Measurements from ENCODE around the gene DNMT1.

DNA sequence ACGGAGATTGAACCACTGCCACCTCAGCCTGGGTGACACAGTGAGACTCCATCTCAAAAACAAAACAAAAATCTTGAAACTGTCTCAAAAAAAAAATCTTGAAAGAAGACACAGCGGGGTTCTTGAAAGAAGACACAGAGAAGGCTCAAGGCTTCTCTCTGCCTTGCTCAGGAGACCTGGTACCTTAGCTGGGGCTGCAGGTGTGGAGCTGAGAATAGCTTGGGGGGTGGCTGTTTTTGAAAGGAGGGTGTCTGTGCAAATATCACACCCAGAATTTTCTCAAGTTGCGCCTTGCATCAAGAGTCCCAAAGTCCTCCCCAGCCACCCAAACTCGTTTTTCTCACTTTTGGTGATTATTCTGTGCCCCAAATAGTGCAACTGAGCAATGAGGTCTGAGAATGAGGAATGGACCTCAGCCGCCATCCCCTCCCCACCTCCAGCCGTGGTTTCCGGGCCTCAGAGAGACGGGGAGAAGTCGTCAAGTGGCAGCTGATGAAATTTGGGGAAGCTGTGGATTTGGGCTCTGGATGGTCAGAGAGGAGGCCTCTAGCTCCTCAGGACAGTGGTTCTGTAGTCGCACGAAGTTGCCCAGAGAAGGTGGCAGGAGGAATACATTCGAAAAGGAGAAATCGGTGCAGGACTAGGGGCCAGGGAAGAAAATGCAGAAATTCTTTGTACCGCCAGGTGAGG lies 27.6 kb upstream of the DNMT1 start:
- TF ChIP-seq TAF1 (IDR thresholded peaks at IDR 0.05; ENCODE audit: low read depth) (no peak), MAX (IDR thresholded peaks at IDR 0.05) (no peak), RAD21 (IDR thresholded peaks at IDR 0.05; ENCODE audit: low read depth) (no peak), TCF12 (IDR thresholded peaks at IDR 0.05; ENCODE audit: low read depth) (no peak), CEBPB (IDR thresholded peaks at IDR 0.05) (no peak), FOXM1 (IDR thresholded peaks at IDR 0.05; ENCODE audit: borderline replicate concordance, low read depth) (no peak), EP300 (IDR thresholded peaks at IDR 0.05; ENCODE audit: borderline replicate concordance) (no peak)
- TF ChIP-seq, protein P1, sequence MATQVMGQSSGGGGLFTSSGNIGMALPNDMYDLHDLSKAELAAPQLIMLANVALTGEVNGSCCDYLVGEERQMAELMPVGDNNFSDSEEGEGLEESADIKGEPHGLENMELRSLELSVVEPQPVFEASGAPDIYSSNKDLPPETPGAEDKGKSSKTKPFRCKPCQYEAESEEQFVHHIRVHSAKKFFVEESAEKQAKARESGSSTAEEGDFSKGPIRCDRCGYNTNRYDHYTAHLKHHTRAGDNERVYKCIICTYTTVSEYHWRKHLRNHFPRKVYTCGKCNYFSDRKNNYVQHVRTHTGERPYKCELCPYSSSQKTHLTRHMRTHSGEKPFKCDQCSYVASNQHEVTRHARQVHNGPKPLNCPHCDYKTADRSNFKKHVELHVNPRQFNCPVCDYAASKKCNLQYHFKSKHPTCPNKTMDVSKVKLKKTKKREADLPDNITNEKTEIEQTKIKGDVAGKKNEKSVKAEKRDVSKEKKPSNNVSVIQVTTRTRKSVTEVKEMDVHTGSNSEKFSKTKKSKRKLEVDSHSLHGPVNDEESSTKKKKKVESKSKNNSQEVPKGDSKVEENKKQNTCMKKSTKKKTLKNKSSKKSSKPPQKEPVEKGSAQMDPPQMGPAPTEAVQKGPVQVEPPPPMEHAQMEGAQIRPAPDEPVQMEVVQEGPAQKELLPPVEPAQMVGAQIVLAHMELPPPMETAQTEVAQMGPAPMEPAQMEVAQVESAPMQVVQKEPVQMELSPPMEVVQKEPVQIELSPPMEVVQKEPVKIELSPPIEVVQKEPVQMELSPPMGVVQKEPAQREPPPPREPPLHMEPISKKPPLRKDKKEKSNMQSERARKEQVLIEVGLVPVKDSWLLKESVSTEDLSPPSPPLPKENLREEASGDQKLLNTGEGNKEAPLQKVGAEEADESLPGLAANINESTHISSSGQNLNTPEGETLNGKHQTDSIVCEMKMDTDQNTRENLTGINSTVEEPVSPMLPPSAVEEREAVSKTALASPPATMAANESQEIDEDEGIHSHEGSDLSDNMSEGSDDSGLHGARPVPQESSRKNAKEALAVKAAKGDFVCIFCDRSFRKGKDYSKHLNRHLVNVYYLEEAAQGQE (IDR thresholded peaks at IDR 0.05; ENCODE audit: low read depth): no peak

Measured in Ishikawa (cell line).